GM23338 (cell line): ENCODE measurements around the gene TNFRSF21.

Experiments used
- CREB1 ChIP-seq: fragments of 250-450 bp; sonication (Bioruptor Pico); IDR thresholded peaks from 2 replicates; pipeline ENCODE4 v1.5.0; 2020; ENCODE audit warnings: low read depth, mild to moderate bottlenecking, moderate library complexity
- CTCF ChIP-seq, 2 experiments: fragments of 200-600 bp in 1 of 2; sonication (generic) in 1 of 2; conservative IDR thresholded peaks; 2 replicates each; pipeline versions ENCODE4 v1.5.1 to v1.6.1; 2016 to 2017; ENCODE audit warnings: antibody characterized with exemption in 2 of 2, low read depth in 2 of 2, mild to moderate bottlenecking in 2 of 2, moderate library complexity in 1 of 2
- EZH2 ChIP-seq: fragments of 200-600 bp; sonication (generic); IDR thresholded peaks from one replicate; pipeline ENCODE4 v1.8.0; 2017; ENCODE audit warnings: antibody characterized with exemption, mild to moderate bottlenecking, low read depth; ENCODE audit not compliant: unreplicated experiment
- POLR2AphosphoS5 ChIP-seq: IDR thresholded peaks from 2 replicates; pipeline ENCODE4 v1.6.1; 2016; ENCODE audit warnings: antibody characterized with exemption, low read depth
- REST ChIP-seq: IDR thresholded peaks from one replicate; pipeline ENCODE4 v1.6.1; 2018; ENCODE audit warnings: antibody characterized with exemption; ENCODE audit not compliant: unreplicated experiment
- ZNF114 ChIP-seq: fragments of 250-450 bp; sonication (Bioruptor Pico); IDR thresholded peaks from 2 replicates; pipeline ENCODE4 v1.5.0; 2020; ENCODE audit warnings: mild to moderate bottlenecking, moderate library complexity

GRCh38 chr6:47301441-47301840 lies 8.3 kb downstream of the TNFRSF21 start:
- TF ChIP-seq CTCF (conservative IDR thresholded peaks at IDR 0.05; ENCODE audit: low read depth in 2 of 2) (no peak), POLR2AphosphoS5 (no peak), REST (no peak), EZH2 (no peak), CREB1 (no peak), ZNF114 (no peak)
